ENCODE results near the gene CFAP141.

CFAP141 gene

DNA sequence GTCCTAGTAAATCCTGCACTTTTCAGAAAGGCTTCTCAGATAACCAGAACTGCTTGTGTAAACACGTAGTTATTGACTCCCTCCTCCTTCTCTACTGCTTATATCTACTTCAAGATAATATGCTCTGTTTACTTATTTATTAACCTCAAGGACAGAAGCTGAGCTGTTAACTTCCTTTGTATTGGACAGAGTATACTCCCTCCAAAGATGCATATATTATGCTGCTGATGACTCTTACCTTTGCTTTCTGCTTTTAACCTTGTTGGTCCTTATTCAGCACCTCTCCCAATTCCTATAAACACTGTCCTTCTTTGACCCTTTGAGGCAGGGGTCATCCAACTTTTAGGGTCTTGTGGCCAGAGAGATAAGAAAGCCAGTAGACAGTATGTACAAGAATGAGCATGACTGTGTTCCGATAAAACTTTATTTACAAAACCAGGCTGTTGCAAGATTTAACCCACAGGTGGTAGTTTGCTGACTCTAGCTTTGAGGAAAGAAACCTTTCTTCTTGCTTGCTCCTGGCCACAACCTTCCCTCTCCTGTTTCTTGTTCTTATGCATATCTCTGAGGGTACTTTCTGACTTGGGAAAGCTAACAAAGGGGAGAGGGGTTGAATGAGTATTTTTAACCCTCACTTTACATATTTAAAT lies 19.2 kb downstream of the CFAP141 start (continued):
- TF ChIP-seq GLI4 (tag by site-specific recombination; IDR thresholded peaks at IDR 0.05) (no peak), ZNF521 (tag by site-specific recombination; IDR thresholded peaks at IDR 0.05) (no peak), SCRT1 (tag by site-specific recombination; IDR thresholded peaks at IDR 0.05; ENCODE audit: borderline replicate concordance) (peak; percentile 97), TCF7L2 (IDR thresholded peaks at IDR 0.05; ENCODE audit: borderline replicate concordance, low read depth, low read length) (no peak), ZBTB17 (tag by site-specific recombination; IDR thresholded peaks at IDR 0.05) (no peak), ZNF146 (tag by site-specific recombination; IDR thresholded peaks at IDR 0.05) (no peak)

DNA sequence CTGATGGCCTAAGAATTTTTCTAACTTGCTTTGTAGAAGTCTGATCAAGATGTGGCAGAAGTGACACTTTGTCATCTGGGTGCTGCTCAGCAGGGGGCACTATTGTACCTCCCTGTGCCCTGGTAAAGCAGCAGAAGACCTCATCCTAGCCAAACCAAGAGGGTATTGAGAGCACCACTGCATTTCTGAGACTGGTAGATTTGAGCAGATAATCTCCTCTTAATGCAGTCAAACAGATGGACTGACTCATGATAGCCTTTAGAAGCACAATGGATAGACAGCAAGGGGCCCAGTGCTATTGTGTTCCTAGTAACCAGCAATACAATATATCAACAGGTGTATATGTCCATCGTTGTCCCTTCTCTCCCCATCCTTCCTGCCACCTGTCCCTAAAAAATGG lies 20.0 kb downstream of the CFAP141 start:
- no peak overlapping the region for H3K27ac ChIP-seq (ENCODE audit: extremely low read depth, low read depth, low read length)
- ChIA-PET CTCF (interaction anchor here (0.8 kb wide), 2 partner anchors 9 to 86 kb away, joined by 4 to 5 read pairs; partner anchors contain the start of gene HAX1), POLR2A (no interaction called here)
- H3K4me1 ChIP-seq (ENCODE audit: control insufficient read depth, insufficient read depth, low read length): peaks cover 10% of the 10 kb centered on the region; the same call in 1 of the 2 replicates
- H3K36me3 ChIP-seq (ENCODE audit: control insufficient read depth in 2 of 2, insufficient read depth in 1 of 2, low read length in 2 of 2): no peaks in the 10 kb centered on the region
- H3K4me3 ChIP-seq (ENCODE audit: low read depth, low read length): no peak overlapping the region
- TF ChIP-seq TRIM28 (IDR thresholded peaks at IDR 0.05; ENCODE audit: borderline replicate concordance, low read length) (0 out of 2 replicates have a peak, but pooled peaks have one; percentile 19), ZBTB48 (tag by site-specific recombination; IDR thresholded peaks at IDR 0.05) (peak; percentile 31; the same call in 1 of the 2 replicates), GLIS1 (tag by site-specific recombination; IDR thresholded peaks at IDR 0.05) (peak; percentile 17; the same call in 1 of the 2 replicates), RBAK (tag by site-specific recombination; IDR thresholded peaks at IDR 0.05) (no peak), SCRT1 (tag by site-specific recombination; IDR thresholded peaks at IDR 0.05; ENCODE audit: borderline replicate concordance) (peak; percentile 95), ZNF2 (tag by site-specific recombination; IDR thresholded peaks at IDR 0.05) (peak; percentile 59), ZNF214 (tag by site-specific recombination; IDR thresholded peaks at IDR 0.05; ENCODE audit: borderline replicate concordance) (no peak), SCRT2 (tag by site-specific recombination; IDR thresholded peaks at IDR 0.05) (peak; percentile 98), ZNF654 (tag by site-specific recombination; IDR thresholded peaks at IDR 0.05; ENCODE audit: low read depth) (peak; percentile 82), CTCF (tag by site-specific recombination; IDR thresholded peaks at IDR 0.05) (peak; percentile 81), ZBTB17 (tag by site-specific recombination; IDR thresholded peaks at IDR 0.05) (no peak), ZEB2 (tag by site-specific recombination; IDR thresholded peaks at IDR 0.05) (peak; percentile 32; the same call in 1 of the 2 replicates), ZNF639 (tag by site-specific recombination; IDR thresholded peaks at IDR 0.05) (0 out of 2 replicates have a peak, but pooled peaks have one; percentile 22), ZNF302 (tag by site-specific recombination; IDR thresholded peaks at IDR 0.05; ENCODE audit: low read depth) (no peak), ZNF596 (tag by site-specific recombination; IDR thresholded peaks at IDR 0.05) (no peak), ZNF366 (tag by site-specific recombination; conservative IDR thresholded peaks at IDR 0.05) (peak; percentile 20; the same call in 1 of the 2 replicates)
- TF ChIP-seq, protein P1, sequence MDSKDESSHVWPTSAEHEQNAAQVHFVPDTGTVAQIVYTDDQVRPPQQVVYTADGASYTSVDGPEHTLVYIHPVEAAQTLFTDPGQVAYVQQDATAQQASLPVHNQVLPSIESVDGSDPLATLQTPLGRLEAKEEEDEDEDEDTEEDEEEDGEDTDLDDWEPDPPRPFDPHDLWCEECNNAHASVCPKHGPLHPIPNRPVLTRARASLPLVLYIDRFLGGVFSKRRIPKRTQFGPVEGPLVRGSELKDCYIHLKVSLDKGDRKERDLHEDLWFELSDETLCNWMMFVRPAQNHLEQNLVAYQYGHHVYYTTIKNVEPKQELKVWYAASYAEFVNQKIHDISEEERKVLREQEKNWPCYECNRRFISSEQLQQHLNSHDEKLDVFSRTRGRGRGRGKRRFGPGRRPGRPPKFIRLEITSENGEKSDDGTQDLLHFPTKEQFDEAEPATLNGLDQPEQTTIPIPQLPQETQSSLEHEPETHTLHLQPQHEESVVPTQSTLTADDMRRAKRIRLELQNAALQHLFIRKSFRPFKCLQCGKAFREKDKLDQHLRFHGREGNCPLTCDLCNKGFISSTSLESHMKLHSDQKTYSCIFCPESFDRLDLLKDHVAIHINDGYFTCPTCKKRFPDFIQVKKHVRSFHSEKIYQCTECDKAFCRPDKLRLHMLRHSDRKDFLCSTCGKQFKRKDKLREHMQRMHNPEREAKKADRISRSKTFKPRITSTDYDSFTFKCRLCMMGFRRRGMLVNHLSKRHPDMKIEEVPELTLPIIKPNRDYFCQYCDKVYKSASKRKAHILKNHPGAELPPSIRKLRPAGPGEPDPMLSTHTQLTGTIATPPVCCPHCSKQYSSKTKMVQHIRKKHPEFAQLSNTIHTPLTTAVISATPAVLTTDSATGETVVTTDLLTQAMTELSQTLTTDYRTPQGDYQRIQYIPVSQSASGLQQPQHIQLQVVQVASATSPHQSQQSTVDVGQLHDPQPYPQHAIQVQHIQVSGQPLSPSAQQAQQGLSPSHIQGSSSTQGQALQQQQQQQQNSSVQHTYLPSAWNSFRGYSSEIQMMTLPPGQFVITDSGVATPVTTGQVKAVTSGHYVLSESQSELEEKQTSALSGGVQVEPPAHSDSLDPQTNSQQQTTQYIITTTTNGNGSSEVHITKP (tag by site-specific recombination; IDR thresholded peaks at IDR 0.05): peak; percentile 72
- TF ChIP-seq, protein P2, sequence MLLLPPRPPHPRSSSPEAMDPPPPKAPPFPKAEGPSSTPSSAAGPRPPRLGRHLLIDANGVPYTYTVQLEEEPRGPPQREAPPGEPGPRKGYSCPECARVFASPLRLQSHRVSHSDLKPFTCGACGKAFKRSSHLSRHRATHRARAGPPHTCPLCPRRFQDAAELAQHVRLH (tag by site-specific recombination; IDR thresholded peaks at IDR 0.05): peak; percentile 81
- TF ChIP-seq, protein P3, sequence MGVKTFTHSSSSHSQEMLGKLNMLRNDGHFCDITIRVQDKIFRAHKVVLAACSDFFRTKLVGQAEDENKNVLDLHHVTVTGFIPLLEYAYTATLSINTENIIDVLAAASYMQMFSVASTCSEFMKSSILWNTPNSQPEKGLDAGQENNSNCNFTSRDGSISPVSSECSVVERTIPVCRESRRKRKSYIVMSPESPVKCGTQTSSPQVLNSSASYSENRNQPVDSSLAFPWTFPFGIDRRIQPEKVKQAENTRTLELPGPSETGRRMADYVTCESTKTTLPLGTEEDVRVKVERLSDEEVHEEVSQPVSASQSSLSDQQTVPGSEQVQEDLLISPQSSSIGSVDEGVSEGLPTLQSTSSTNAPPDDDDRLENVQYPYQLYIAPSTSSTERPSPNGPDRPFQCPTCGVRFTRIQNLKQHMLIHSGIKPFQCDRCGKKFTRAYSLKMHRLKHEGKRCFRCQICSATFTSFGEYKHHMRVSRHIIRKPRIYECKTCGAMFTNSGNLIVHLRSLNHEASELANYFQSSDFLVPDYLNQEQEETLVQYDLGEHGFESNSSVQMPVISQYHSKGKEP (tag by site-specific recombination; IDR thresholded peaks at IDR 0.05): peak; percentile 27; the same call in 1 of the 2 replicates
- TF ChIP-seq, protein P4, sequence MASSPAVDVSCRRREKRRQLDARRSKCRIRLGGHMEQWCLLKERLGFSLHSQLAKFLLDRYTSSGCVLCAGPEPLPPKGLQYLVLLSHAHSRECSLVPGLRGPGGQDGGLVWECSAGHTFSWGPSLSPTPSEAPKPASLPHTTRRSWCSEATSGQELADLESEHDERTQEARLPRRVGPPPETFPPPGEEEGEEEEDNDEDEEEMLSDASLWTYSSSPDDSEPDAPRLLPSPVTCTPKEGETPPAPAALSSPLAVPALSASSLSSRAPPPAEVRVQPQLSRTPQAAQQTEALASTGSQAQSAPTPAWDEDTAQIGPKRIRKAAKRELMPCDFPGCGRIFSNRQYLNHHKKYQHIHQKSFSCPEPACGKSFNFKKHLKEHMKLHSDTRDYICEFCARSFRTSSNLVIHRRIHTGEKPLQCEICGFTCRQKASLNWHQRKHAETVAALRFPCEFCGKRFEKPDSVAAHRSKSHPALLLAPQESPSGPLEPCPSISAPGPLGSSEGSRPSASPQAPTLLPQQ (tag by site-specific recombination; IDR thresholded peaks at IDR 0.05): 0 out of 2 replicates have a peak, but pooled peaks have one; percentile 13
- H3K9me3 ChIP-seq (ENCODE audit: control insufficient read depth, insufficient read depth, low read depth, low read length): no peaks in the 10 kb centered on the region
